Suprapubic skin (tissue), 3 donors: ENCODE measurements around the gene CCSER2.
"Not testable (repeated sequence)": the region's sequence is repeated elsewhere in the genome, so short reads cannot be mapped to it uniquely, and the experiment has no call there.

ENCODE experiments used
- CTCF ChIP-seq, 2 donors: fragments of 200-600 bp in 1 of 2; fragments of 450-650 bp in 1 of 2; sonication (generic) in 1 of 2; IDR thresholded peaks; one replicate each; pipeline ENCODE4 v1.5.1; 2016 to 2019; ENCODE audit warnings: antibody characterized with exemption in 2 of 2, mild to moderate bottlenecking in 1 of 2, moderate library complexity in 1 of 2
- POLR2AphosphoS5 ChIP-seq, 3 donors: sonication (generic); formaldehyde crosslinking; IDR thresholded peaks; one replicate each; pipeline ENCODE4 v1.6.1; 2017; ENCODE audit warnings: antibody characterized with exemption in 3 of 3

GRCh38 chr10:84525807-84526182 is 197.4 kb downstream of the CCSER2 start:
- not testable (repeated sequence) for TF ChIP-seq CTCF, POLR2AphosphoS5 (IDR thresholded peaks at IDR 0.05)
